GM21576 (cell line): ENCODE results near the gene TOP3B.
A peak's percentile ranks its signal among the peaks of the same experiment; 100 is the strongest.

ENCODE experiments used
- ATAC-seq: cut with Tn5 transposase; IDR thresholded peaks from one replicate; pipeline ENCODE4 v1.9.1; 2021; ENCODE audit warnings: mild to moderate bottlenecking, moderate library complexity; ENCODE audit not compliant: unreplicated experiment

TOP3B gene

GRCh38 chr22:21963286-21963685 lies 19.3 kb downstream of the TOP3B start:
- ATAC-seq, result no peak

- no peak for ATAC-seq
These were observed 20.0 kb downstream of the TOP3B start for GRCh38 chr22:21962655-21962949.

- ATAC-seq, result no peak
These were observed 20.5 kb downstream of the TOP3B start for GRCh38 chr22:21961886-21962654.

- ATAC-seq, result no peak
These were observed 21.3 kb downstream of the TOP3B start for GRCh38 chr22:21961127-21961867.

GRCh38 chr22:21960200-21961126 lies 22.1 kb downstream of the TOP3B start:
- no peak for ATAC-seq

GRCh38 chr22:21959274-21960074 lies 23.1 kb downstream of the TOP3B start:
- no peak for ATAC-seq

- ATAC-seq, result no peak
These were observed 24.0 kb downstream of the TOP3B start for GRCh38 chr22:21958360-21959273.

GRCh38 chr22:21952586-21953571 lies 29.7 kb downstream of the TOP3B start, which contains the start of gene PPM1F:
PPM1F (minus strand) TSS chr22:21952848; CDS start chr22:21946048, 6,800 bp downstream.
- ATAC-seq, result peak; percentile 51

- ATAC-seq, result peak; percentile 28
These were observed 30.6 kb downstream of the TOP3B start for GRCh38 chr22:21951931-21952465.

GRCh38 chr22:21951062-21951461 lies 31.5 kb downstream of the TOP3B start:
- no peak for ATAC-seq

- ATAC-seq, result no peak
These were observed 32.6 kb downstream of the TOP3B start for GRCh38 chr22:21949948-21950347.

- ATAC-seq, result no peak
These were observed 33.0 kb downstream of the TOP3B start for GRCh38 chr22:21949569-21949918.

GRCh38 chr22:21948824-21949568 lies 33.6 kb downstream of the TOP3B start:
- no peak for ATAC-seq

GRCh38 chr22:21948390-21948789 lies 34.2 kb downstream of the TOP3B start:
- no peak for ATAC-seq

GRCh38 chr22:21947040-21948014 lies 35.3 kb downstream of the TOP3B start:
- ATAC-seq, result no peak

GRCh38 chr22:21946262-21946925 lies 36.2 kb downstream of the TOP3B start:
- ATAC-seq, result no peak
